HEK293T (cell line): ENCODE data around the gene GUCD1.
"Not testable (repeated sequence)": the region's sequence is repeated elsewhere in the genome, so short reads cannot be mapped to it uniquely, and the experiment has no call there.

ENCODE experiments used
- ARNT ChIP-seq: fragments of 450-650 bp; IDR thresholded peaks from 2 replicates; pipeline ENCODE4 v1.6.1; 2017; ENCODE audit warnings: mild to moderate bottlenecking
- BHLHE40 ChIP-seq: fragments of 450-650 bp; IDR thresholded peaks from 2 replicates; pipeline ENCODE4 v1.6.1; 2016; ENCODE audit warnings: mild to moderate bottlenecking, moderate library complexity, borderline replicate concordance
- CTBP1 ChIP-seq: fragments of 450-650 bp; IDR thresholded peaks from 2 replicates; pipeline ENCODE4 v1.6.1; 2016; ENCODE audit warnings: borderline replicate concordance
- ELF4 ChIP-seq: fragments of 450-650 bp; IDR thresholded peaks from 2 replicates; pipeline ENCODE4 v1.6.1; 2017; ENCODE audit warnings: antibody characterized with exemption
- FOXA1 ChIP-seq: fragments of 450-650 bp; IDR thresholded peaks from 2 replicates; pipeline ENCODE4 v1.6.1; 2016; ENCODE audit warnings: mild to moderate bottlenecking
- FOXK2 ChIP-seq: fragments of 450-650 bp; IDR thresholded peaks from 2 replicates; pipeline ENCODE4 v1.6.1; 2016; ENCODE audit warnings: mild to moderate bottlenecking
- FOXM1 ChIP-seq: fragments of 450-650 bp; IDR thresholded peaks from 2 replicates; pipeline ENCODE4 v1.6.1; 2017; ENCODE audit warnings: mild to moderate bottlenecking, borderline replicate concordance
- L3MBTL2 ChIP-seq: fragments of 450-650 bp; conservative IDR thresholded peaks from 2 replicates; pipeline ENCODE4 v1.6.1; 2016; ENCODE audit warnings: mild to moderate bottlenecking
- LEF1 ChIP-seq: fragments of 450-650 bp; IDR thresholded peaks from 2 replicates; pipeline ENCODE4 v1.6.1; 2017; ENCODE audit warnings: mild to moderate bottlenecking, borderline replicate concordance
- SP1 ChIP-seq: fragments of 450-650 bp; IDR thresholded peaks from 2 replicates; pipeline ENCODE4 v1.6.1; 2017
- SUZ12 ChIP-seq: fragments of 450-650 bp; IDR thresholded peaks from 2 replicates; pipeline ENCODE4 v1.6.1; 2016; ENCODE audit warnings: mild to moderate bottlenecking
- TARDBP ChIP-seq: fragments of 450-650 bp; IDR thresholded peaks from 2 replicates; pipeline ENCODE4 v1.6.1; 2016
- ZNF384 ChIP-seq: fragments of 450-650 bp; IDR thresholded peaks from 2 replicates; pipeline ENCODE4 v1.6.1; 2016

- not testable (repeated sequence) for TF ChIP-seq ARNT, LEF1, ZNF384, FOXA1, FOXK2, BHLHE40, TARDBP, SP1, FOXM1, L3MBTL2, CTBP1, SUZ12, ELF4
These were observed 49.1 kb upstream of the GUCD1 start for GRCh38 chr22:24603770-24604629.
